Measurements from ENCODE around the gene RAPGEF2.
"Not testable (repeated sequence)": the region's sequence is repeated elsewhere in the genome, so short reads cannot be mapped to it uniquely, and the experiment has no call there.

The RAPGEF2 gene, protein sequence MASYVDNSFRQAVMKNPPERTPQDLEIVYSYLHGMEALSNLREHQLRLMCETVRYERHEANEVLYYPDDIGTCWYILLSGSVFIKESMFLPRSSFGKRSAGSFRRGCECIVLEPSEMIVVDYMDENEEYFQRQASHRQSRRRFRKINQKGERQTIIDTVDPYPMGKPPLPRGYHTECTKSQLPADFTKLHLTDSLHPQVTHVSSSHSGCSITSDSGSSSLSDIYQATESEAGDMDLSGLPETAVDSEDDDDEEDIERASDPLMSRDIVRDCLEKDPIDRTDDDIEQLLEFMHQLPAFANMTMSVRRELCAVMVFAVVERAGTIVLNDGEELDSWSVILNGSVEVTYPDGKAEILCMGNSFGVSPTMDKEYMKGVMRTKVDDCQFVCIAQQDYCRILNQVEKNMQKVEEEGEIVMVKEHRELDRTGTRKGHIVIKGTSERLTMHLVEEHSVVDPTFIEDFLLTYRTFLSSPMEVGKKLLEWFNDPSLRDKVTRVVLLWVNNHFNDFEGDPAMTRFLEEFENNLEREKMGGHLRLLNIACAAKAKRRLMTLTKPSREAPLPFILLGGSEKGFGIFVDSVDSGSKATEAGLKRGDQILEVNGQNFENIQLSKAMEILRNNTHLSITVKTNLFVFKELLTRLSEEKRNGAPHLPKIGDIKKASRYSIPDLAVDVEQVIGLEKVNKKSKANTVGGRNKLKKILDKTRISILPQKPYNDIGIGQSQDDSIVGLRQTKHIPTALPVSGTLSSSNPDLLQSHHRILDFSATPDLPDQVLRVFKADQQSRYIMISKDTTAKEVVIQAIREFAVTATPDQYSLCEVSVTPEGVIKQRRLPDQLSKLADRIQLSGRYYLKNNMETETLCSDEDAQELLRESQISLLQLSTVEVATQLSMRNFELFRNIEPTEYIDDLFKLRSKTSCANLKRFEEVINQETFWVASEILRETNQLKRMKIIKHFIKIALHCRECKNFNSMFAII (N-terminal part only)

DNA sequence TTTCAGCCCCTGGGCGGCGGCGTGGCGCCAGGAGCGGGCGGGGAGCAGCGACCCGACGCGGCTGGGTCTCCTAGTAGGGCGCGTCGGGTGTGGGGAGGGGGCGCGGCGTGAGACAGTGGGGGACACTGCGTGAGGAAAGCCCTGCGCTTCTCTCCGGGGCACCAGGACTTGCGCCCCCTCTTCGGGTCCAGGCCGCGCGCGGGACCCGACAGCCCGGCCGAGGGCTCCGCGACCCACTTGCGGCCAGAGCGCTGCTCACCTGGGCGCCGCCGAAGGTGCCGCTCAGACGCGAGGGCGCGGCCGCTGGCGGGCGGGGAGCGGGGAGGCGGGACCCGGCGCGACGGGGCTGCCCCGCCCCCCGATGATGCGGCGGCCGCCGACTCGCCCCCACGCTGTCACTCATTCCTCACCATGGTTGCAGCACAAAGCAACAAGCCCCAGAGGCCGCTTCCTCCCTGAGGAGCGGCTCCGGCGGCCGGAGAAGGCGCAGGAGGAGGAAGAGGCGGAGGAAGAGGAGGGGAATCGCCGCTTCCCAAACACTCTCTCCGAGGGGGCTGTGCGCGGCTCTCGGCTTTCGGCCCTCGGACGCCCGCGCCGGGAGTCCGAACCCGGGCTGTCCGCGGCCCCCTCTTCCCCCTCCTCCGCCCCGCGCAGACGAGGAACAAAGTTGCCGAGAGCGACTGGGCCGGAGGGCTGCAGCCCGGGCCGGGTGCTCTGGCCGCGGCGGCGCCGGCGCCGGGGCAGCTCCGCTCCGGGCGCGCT lies at the start of gene RAPGEF2:
Gene RAPGEF2 (plus strand): TSS at position 458 of the 762 bp plus-strand sequence. CDS start 1,084 bp downstream, outside the sequence.
- H3K27ac ChIP-seq, result peak within 1 kb of the TSS; percentile 84
- peak within 1 kb of the TSS; percentile 89 for H3K4me3 ChIP-seq (ENCODE audit: low read depth, low read length)
- no peaks in the 10 kb centered on the region for H3K27me3 ChIP-seq (ENCODE audit: insufficient read depth, low read depth, severe bottlenecking)
- peak; percentile 95 for DNase-seq
- H3K36me3 ChIP-seq, result peaks cover 3% of the 10 kb centered on the region; the same call in 1 of the 2 replicates
- H3K9me3 ChIP-seq (ENCODE audit: severe bottlenecking), result no peaks in the 10 kb centered on the region
- TF ChIP-seq, protein P1, sequence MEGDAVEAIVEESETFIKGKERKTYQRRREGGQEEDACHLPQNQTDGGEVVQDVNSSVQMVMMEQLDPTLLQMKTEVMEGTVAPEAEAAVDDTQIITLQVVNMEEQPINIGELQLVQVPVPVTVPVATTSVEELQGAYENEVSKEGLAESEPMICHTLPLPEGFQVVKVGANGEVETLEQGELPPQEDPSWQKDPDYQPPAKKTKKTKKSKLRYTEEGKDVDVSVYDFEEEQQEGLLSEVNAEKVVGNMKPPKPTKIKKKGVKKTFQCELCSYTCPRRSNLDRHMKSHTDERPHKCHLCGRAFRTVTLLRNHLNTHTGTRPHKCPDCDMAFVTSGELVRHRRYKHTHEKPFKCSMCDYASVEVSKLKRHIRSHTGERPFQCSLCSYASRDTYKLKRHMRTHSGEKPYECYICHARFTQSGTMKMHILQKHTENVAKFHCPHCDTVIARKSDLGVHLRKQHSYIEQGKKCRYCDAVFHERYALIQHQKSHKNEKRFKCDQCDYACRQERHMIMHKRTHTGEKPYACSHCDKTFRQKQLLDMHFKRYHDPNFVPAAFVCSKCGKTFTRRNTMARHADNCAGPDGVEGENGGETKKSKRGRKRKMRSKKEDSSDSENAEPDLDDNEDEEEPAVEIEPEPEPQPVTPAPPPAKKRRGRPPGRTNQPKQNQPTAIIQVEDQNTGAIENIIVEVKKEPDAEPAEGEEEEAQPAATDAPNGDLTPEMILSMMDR (IDR thresholded peaks at IDR 0.05; ENCODE audit: low read depth, low read length), result no peak

DNA sequence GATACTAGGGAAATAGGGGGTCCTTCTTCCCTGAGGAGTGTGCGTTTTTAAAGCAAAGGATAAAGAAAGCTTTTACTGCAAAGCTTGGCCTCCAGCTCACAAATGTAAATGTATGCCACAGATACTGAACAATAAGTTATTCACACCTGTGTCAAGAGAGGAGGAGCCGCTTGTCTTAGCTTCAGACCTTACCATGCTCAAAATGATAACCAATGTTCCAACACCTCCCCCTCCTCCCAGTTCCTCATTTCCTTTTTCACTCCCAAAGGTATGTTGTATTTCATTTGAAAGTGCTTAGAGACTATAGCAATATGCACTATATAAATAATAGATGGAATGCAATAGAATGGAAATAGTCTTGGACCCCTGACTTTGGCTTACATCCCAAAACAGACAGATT lies 47.0 kb upstream of the RAPGEF2 start:
- TF ChIP-seq, protein P1 (IDR thresholded peaks at IDR 0.05; ENCODE audit: low read depth, low read length), result no peak

DNA sequence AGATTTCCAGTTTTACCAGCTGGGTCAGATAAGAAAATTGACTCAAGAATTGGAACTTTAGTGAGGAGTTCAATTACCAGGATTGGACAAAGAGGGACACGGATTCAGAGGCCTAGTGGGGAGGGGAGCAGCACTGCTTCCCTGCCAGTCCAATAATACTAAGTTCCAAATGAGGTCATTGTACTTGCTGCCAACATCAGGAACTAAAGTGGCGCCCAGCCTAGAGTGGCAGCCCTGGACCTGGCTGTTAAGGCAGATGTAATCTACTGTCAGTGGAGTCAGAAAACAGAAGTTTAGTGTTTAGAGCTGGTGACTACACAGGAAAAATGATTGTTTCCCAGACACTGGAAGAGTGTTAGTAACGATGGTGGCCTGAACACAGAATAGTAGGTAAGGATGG lies 42.7 kb upstream of the RAPGEF2 start:
- DNase-seq, result no peak

More for the DNA sequence above, 47.0 kb upstream of the RAPGEF2 start:
- no peak overlapping the region for H3K27ac ChIP-seq
- H3K27me3 ChIP-seq (ENCODE audit: insufficient read depth, low read depth, severe bottlenecking), result no peaks in the 10 kb centered on the region
- no peaks in the 10 kb centered on the region for H3K9me3 ChIP-seq (ENCODE audit: severe bottlenecking)
- DNase-seq, result no peak
- H3K4me3 ChIP-seq (ENCODE audit: low read depth, low read length), result no peak overlapping the region
- H3K36me3 ChIP-seq, result no peaks in the 10 kb centered on the region

DNA sequence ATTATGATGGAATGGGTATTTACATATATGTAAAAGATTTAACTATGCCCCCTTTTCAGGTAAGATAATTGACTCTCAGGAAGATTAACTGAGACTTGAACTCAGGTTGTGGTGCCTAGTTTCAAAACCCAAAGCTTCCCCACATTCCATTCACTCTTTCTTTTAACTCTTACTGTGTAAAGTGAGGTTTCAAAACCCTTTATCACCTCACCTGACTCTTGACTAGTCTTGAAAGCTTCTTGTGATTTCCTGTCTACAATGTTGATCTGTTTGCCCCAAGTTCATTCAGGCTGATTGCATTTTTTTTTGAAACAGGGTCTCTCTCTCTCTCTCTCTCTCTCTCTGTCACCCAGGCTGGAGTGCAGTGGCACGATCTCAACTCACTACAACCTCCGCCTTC lies 40.5 kb upstream of the RAPGEF2 start:
- TF ChIP-seq, protein P1 (IDR thresholded peaks at IDR 0.05; ENCODE audit: low read depth, low read length), result no peak
- Histone ChIP-seq H3K27me3 (ENCODE audit: insufficient read depth, low read depth, severe bottlenecking) (no peaks in the 10 kb centered on the region), H3K36me3 (no peaks in the 10 kb centered on the region), H3K9me3 (ENCODE audit: severe bottlenecking) (no peaks in the 10 kb centered on the region), H3K4me3 (ENCODE audit: low read depth, low read length) (no peak overlapping the region), H3K27ac (no peak overlapping the region)
- no peak for DNase-seq

More for the DNA sequence above, 42.7 kb upstream of the RAPGEF2 start:
- H3K36me3 ChIP-seq, result no peaks in the 10 kb centered on the region
- no peaks in the 10 kb centered on the region for H3K9me3 ChIP-seq (ENCODE audit: severe bottlenecking)
- H3K4me3 ChIP-seq (ENCODE audit: low read depth, low read length), result no peak overlapping the region
- H3K27me3 ChIP-seq (ENCODE audit: insufficient read depth, low read depth, severe bottlenecking), result no peaks in the 10 kb centered on the region
- TF ChIP-seq, protein P1 (IDR thresholded peaks at IDR 0.05; ENCODE audit: low read depth, low read length), result no peak
- no peak overlapping the region for H3K27ac ChIP-seq

DNA sequence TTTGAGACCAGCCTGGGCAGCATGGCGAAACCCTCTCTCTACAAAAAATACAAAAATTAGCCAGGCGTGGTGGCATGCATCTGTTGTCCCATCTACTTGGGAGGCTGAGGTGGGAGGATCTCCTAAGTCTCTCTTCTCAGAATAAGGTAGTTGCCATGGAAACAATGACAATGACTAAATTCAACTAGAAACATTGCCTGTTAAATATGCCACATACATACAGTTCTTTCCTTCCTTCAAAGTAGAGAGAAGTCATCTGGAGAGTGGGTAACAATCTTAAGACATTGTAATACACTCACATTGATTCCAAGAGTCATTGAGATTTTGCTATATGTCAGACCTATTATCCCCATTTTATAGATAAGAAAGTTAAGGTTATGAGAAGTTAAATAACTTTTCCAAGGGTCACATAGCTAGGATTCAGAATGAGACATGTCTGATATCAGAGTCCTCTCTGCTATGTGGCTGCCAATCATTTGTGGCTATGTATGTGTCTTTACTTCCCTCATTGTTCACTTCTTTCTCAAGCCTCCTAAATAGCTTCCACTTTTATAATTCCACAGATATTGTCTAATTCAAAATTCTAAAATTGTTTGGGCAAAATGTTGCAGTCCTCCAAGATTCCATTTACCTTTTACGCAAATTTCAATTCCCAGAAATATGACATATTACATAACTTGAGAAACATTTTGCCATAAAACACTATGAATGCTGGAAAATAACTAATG lies 37.2 kb upstream of the RAPGEF2 start:
- Histone ChIP-seq H3K36me3 (no peaks in the 10 kb centered on the region), H3K27me3 (ENCODE audit: insufficient read depth, low read depth, severe bottlenecking) (no peaks in the 10 kb centered on the region), H3K4me3 (ENCODE audit: low read depth, low read length) (no peak overlapping the region), H3K9me3 (ENCODE audit: severe bottlenecking) (no peaks in the 10 kb centered on the region), H3K27ac (no peak overlapping the region)
- DNase-seq, result no peak
- TF ChIP-seq, protein P1 (IDR thresholded peaks at IDR 0.05; ENCODE audit: low read depth, low read length), result no peak

DNA sequence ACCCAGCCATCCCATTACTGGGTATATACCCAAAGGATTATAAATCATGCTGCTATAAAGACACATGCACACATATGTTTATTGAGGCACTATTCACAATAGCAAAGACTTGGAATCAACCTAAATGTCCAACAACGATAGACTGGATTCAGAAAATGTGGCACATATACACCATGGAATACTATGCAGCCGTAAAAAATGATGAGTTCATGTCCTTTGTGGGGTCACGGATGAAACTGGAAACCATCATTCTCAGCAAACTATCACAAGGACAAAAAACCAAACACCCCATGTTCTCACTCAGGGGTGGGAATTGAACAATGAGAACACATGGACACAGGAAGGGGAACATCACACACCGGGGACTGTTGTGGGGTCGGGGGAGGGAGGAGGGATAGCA lies 34.7 kb upstream of the RAPGEF2 start:
- H3K36me3 ChIP-seq; H3K27me3 ChIP-seq (ENCODE audit: insufficient read depth, low read depth, severe bottlenecking); H3K27ac ChIP-seq; H3K4me3 ChIP-seq (ENCODE audit: low read depth, low read length); H3K9me3 ChIP-seq (ENCODE audit: severe bottlenecking); DNase-seq: not testable (repeated sequence)

Data from WERI-Rb-1 (cell line).